GM23248 (cell line): ENCODE measurements around the gene COX20.

Experiments used
- EZH2 ChIP-seq: fragments of 200-600 bp; sonication (generic); IDR thresholded peaks from 2 replicates; pipeline ENCODE4 v1.6.1; 2018; ENCODE audit warnings: antibody characterized with exemption, mild to moderate bottlenecking; ENCODE audit not compliant: insufficient read depth, poor library complexity, severe bottlenecking
- EZH2phosphoT487 ChIP-seq: fragments of 200-600 bp; sonication (generic); IDR thresholded peaks from 2 replicates; pipeline ENCODE4 v1.6.1; 2018; ENCODE audit warnings: antibody characterized with exemption, moderate library complexity, mild to moderate bottlenecking, low read depth; ENCODE audit not compliant: insufficient read depth

DNA sequence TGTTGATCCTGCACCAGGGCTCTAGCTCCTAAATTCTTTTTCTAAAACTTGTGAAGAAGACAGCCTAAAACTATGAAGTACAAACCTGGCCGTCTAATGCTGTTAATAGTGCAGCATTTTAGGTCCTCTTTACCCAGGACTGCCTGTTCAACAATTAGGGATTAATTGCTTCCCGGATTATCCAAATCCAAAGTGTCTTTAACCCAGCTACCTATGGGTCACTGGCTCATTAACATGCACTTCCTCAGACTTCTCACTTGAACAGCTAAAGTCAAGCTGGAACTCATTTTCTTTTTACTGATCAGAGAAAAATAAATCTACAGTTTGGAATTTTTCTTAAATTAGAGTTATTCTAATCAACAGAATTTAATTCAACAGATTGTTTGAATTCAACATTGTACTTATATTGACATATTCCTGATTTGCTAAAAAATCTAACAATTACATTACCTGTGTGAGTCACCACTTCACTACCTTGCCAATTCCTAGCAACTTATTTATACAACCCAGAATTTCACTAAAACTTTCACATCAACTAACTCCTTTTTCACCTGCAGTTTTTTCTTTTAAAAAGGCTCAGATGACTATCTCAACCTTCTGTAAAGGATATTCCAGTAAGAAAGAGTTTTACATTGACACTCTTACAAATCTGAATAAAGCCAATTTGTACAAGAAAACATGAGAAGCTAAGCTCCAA is 25.6 kb downstream of the COX20 start:
- TF ChIP-seq EZH2phosphoT487, result no peak
- no peak for TF ChIP-seq EZH2
